Measurements from ENCODE around the gene RHOT2.

Gene RHOT2

DNA sequence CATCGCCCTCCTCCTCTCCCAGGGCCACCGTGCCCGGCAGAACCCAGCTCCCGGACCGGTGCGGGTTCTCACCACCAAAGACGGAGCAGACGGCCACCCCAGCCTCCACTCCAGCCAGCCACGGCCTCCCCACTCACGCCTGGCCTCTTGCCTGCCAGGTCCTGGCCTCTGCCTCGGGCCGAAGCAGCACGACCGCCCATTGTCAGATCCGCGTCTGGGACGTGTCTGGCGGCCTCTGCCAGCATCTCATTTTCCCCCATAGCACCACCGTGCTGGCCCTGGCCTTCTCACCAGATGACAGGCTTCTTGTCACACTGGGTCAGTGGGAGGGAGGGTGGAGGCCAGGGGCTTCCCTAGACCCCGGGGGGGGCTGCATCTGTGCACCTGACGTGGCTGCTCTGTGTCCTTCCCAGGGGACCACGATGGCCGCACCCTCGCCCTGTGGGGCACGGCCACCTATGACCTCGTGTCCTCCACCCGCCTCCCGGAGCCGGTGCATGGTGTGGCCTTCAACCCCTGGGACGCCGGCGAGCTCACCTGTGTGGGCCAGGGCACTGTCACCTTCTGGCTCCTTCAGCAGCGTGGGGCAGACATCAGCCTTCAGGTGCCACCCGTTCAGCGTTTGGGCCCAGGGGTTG, 6.6 kb upstream of the RHOT2 start:
- FAIRE-seq (no peak), DNase-seq (ENCODE audit: insufficient read length, low spot score) (no peak)
- no peak for TF ChIP-seq POLR2A (IDR thresholded peaks at IDR 0.05; ENCODE audit: low read depth, low read length)

DNA sequence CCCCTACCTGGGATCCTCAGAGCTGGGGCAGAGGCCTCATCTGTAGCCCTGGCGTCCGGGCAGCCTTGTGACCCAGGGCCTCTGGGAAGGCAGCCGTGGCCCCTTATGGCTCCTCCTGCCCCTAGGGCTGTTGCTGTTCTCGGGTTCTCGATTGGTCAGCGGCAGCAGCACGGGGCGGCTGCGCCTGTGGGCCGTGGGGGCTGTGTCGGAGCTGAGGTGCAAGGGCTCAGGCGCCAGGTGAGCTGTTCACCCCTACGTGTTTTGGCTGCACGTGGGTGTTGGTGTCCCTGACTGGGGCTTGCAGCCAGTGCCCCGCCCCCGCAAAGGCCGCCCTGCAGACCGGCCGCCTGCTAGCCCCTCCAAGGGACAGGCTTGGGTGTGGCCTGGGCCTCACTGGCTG, 5.8 kb upstream of the RHOT2 start:
- DNase-seq (ENCODE audit: insufficient read length, low spot score) (no peak), FAIRE-seq (no peak)
- no peak for TF ChIP-seq POLR2A (IDR thresholded peaks at IDR 0.05; ENCODE audit: low read depth, low read length)

DNA sequence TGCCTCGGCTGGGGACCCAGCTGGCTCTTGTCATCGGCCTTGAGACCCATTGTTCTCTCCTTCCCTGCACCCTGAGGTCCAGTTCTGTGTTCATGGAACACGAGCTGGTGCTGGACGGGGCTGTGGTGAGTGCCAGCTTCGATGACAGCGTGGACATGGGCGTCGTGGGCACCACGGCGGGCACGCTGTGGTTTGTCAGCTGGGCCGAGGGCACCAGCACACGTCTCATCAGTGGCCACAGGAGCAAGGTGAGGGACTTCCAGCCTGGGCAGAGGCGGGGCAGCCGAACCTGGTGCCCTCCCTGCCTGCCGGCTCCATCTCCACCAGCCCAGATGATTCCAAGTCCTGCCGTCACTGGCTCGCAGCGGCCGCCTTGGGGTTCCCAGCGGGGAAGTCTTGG, 5.3 kb upstream of the RHOT2 start:
- DNase-seq (ENCODE audit: insufficient read length, low spot score) (no peak), FAIRE-seq (no peak)
- no peak for TF ChIP-seq POLR2A (IDR thresholded peaks at IDR 0.05; ENCODE audit: low read depth, low read length)

DNA sequence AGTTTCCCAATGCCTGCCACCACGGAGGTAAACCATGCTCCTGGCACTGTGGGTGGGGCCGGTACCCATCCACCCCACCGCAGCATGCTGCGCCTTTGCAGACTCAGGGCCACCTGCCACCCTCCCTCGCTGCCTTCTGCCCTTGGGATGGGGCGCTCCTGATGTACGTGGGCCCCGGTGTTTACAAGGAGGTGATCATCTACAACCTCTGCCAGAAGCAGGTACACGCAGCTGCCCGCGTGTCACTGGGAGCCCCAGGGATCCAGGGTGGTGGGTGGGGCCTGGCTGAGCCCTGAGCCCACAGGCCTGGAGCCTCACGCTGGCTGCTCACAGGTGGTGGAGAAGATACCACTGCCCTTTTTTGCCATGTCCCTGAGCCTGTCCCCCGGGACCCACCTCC, 1.4 kb upstream of the RHOT2 start:
- no peak for FAIRE-seq
- no peak for TF ChIP-seq POLR2A (IDR thresholded peaks at IDR 0.05; ENCODE audit: low read depth, low read length)
- DNase-seq (ENCODE audit: insufficient read length, low spot score) = no peak

DNA sequence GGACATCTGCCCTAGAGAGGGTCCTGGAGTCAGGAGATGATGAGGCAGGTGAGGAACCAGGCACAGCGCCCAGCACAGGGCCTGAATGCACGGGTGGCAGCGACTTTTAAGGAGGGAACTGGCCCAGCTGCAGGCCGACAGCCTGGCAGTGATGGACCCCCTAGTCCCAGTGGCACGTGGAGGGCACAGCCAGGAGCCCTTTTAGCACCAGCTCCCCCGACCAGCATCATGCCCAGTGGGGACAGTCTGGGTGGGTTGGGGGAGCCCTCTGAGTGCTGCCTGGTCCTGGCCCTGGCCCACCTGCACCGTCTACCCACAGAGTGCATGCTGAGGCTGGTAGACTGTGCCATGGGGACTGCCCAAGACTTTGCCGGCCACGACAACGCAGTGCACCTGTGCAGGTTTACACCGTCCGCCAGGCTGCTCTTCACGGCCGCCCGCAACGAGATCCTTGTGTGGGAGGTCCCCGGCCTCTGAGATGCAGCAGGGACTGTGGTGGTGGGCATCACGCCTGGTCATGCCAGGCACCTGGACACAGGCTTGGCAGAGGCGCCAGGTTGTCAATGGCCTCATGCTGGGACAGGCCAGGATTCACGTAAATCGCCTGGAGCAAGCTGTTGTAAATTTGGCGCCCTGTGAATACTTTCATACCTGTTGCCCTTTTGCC, 686 bp upstream of the RHOT2 start:
- FAIRE-seq (no peak), DNase-seq (ENCODE audit: insufficient read length, low spot score) (no peak)
- no peak for TF ChIP-seq POLR2A (IDR thresholded peaks at IDR 0.05; ENCODE audit: low read depth, low read length)

DNA sequence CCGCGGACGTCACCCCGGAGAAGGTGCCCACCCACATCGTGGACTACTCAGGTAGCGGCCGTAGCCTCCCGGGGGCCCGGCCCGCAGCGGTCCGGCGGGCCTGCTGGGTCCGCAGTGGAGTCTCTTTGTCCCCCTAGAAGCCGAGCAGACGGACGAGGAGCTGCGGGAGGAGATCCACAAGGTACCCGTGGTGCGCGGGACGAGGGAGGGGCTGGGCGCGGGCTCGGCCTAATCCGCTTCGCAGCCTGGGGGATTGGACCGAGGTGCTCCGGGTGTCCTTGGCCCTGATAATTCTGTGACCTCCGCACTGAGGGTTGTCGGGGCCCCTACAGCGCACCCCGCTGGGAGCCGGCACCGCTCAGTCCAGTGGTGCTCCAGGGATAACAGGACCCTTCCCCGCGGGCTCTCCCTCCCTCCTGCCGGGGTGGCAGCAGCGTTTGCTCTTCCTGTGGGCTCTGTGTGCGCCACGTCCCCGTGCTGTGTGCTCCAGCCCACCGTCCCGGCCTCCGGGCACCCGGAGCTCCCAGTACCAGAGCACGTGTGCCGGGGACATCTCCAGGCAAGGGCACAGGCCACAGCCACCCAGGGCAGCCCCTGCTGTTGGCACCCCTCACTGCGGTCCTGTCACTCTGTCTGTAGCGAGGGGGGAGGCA, 713 bp downstream of the RHOT2 start:
- FAIRE-seq (no peak), DNase-seq (ENCODE audit: insufficient read length, low spot score) (no peak)
- TF ChIP-seq POLR2A (IDR thresholded peaks at IDR 0.05; ENCODE audit: low read depth, low read length) = no peak

DNA sequence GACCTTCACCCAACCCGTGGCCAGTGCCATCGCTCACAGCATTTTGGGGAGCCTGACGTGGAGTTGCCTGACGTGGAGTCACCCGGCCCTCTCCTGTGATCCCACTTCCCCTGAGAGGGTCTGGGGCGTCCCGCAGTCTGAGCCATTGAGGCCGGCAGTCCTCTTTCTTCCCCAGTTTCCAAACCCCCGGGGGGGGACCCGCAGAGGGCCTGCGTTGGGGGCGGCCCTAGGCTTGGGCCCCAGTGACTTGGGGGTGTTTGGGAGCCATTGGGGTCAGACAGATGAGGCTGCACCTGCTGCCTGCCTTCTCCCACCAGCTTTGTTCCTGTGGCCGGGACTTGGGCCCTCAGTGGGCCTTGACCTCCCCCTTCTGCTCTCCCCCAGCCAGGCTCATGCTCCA, 1.7 kb downstream of the RHOT2 start:
- FAIRE-seq (no peak), DNase-seq (ENCODE audit: insufficient read length, low spot score) (no peak)
- TF ChIP-seq POLR2A (IDR thresholded peaks at IDR 0.05; ENCODE audit: low read depth, low read length) = no peak

DNA sequence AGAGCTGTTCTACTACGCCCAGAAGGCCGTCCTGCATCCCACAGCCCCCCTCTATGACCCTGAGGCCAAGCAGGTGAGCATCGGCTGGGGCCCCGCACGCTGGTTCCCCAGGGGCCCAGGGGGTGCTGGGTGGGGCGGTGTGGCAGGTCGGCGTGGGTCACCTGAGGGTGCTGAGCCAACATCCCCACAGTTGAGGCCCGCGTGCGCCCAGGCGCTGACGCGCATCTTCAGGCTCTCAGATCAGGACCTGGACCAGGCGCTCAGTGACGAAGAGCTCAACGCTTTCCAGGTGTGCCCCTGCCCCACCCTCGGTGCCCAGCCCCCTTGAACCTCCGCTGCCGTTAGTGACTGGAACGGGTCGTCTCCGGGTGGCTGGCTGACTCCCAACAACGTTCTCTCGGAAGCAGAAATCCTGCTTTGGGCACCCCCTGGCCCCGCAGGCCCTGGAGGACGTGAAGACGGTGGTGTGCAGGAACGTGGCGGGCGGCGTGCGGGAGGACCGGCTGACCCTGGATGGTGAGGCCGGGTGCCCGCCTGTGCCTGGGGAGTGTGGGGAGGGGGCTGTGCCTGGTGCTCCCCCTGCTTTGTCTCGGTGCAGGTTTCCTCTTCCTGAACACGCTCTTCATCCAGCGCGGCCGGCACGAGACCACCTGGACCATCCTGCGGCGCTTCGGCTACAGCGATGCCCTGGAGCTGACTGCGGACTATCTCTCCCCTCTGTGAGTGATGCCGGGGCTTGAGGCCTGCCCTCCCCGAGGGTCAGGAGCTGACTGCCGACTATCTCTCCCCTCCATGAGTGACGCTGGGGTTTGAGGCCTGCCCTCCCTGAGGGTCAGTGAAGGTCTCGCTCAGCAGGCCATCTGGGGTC, 2.8 kb downstream of the RHOT2 start:
- TF ChIP-seq POLR2A (IDR thresholded peaks at IDR 0.05; ENCODE audit: low read depth, low read length) = no peak
- no peak for DNase-seq (ENCODE audit: insufficient read length, low spot score)
- no peak for FAIRE-seq

DNA sequence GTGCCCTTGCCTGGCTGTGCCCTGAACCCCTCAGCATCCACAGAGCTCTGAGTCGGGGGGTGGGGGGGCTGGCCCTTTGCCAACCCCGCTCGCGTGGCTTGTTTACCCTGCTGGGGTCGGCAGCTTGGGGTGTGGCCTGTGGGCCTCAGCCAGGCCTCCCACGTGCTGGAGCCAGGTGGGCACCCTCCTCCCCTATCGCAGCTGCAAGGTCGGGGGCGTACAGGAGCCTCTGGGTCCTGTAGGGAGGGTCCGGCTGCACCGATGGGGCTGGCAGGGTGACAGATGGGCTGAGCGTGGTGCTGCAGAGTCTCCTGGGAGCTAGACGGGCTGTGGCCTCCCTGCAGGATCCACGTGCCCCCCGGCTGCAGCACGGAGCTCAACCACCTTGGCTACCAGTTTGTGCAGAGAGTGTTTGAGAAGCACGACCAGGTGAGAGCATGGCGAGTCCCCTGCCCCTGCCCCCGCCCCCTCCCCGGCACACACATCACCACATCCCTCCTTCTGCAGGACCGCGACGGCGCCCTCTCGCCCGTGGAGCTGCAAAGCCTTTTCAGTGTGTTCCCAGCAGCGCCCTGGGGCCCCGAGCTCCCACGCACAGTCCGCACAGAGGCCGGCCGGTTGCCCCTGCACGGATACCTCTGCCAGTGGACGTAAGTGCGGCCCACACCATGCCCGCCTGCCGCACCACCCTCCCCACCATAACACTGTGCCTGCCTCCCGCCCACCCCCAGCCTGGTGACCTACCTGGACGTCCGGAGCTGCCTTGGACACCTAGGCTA, 3.6 kb downstream of the RHOT2 start:
- DNase-seq (ENCODE audit: insufficient read length, low spot score) (no peak), FAIRE-seq (no peak)
- TF ChIP-seq POLR2A (IDR thresholded peaks at IDR 0.05; ENCODE audit: low read depth, low read length) = no peak

DNA sequence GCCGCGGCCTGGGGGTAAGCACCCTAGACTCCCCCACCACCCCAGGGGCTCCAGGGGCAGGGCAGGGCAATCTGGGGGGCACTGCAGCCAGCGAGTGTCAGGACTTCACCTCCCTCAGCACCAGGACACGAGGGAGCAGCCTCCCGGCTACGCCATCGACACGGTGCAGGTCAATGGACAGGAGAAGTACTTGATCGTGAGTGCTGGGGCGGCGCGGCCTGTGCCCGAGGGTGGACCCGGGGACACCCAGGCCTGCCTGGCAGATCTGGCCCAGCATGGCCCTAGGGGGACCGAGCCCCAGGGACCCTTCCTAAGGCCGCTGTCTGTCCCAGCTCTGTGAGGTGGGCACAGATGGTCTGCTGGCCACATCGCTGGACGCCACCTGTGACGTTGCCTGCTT, 4.4 kb downstream of the RHOT2 start:
- no peak for DNase-seq (ENCODE audit: insufficient read length, low spot score)
- TF ChIP-seq POLR2A (IDR thresholded peaks at IDR 0.05; ENCODE audit: low read depth, low read length) = no peak
- FAIRE-seq = no peak

DNA sequence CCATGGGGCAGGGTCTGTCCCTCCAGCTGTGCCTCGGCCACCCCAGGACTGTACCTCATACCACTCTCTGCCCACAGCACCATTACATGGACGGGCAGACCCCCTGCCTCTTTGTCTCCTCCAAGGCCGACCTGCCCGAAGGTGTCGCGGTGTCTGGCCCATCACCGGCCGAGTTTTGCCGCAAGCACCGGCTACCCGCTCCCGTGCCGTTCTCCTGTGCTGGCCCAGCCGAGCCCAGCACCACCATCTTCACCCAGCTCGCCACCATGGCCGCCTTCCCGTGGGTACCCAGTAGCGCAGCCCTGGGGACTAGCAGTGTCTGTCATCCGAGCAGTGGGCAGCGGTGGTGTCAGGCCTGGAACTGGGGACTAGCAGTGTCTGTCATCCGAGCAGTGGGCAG, 4.9 kb downstream of the RHOT2 start:
- no peak for TF ChIP-seq POLR2A (IDR thresholded peaks at IDR 0.05; ENCODE audit: low read depth, low read length)
- DNase-seq (ENCODE audit: insufficient read length, low spot score) (no peak), FAIRE-seq (no peak)

DNA sequence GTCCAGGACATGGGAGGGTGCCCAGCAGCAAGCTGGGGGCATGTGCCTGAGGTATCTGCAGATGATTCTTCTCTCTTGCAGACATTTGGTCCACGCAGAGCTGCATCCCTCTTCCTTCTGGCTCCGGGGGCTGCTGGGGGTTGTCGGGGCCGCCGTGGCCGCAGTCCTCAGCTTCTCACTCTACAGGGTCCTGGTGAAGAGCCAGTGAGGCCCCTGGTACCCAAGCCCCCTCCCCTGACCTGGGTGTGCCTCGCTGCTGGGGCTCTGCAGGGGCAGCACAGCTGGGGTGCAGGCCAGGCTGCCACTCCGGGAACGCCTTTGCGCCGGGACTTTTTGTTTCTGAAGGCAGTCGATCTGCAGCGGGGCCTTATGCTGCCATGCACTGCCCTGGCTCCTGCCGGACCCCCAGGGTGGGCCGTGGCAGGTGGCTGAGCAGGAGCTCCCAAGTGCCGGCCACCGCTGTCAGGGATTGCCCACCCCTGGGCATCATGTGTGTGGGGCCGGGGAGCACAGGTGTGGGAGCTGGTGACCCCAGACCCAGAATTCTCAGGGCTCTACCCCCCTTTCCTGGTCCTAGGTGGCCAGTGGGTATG, 5.6 kb downstream of the RHOT2 start:
- DNase-seq (ENCODE audit: insufficient read length, low spot score) (no peak), FAIRE-seq (no peak)
- no peak for TF ChIP-seq POLR2A (IDR thresholded peaks at IDR 0.05; ENCODE audit: low read depth, low read length)

DNA sequence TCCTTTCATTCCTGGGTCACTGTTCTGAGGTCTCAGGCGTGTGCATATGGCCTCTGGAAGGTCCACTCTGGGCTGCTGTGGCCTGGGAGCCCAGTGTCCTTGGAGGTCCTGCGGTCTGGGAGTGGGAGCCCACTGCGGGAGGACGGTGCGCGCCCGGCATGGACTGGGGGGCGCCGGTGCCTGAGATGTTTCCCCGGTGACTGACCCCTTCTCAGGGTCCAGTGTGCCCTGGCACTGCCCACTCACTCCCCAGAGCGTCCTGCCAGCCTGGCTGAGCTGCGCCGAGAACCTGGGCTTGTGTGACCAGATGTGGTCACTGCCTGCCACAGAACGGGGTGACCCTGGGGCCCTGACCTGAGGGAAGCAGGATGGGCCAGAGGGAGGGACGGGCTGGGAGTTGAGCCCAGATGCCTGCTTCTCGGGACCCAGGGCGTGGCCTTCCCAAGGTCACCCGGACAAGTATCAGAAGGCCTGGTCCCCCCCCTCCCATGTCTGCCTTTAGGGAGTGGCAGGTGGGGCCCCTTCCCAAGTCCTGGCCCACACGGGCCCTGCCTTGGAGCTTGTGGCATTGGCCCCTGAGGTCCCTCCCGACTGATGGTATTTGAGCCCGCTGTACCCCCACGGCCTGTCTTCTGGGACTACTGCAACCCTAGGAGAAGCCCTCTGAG, 6.4 kb downstream of the RHOT2 start:
- no peak for TF ChIP-seq POLR2A (IDR thresholded peaks at IDR 0.05; ENCODE audit: low read depth, low read length)
- no peak for DNase-seq (ENCODE audit: insufficient read length, low spot score)
- FAIRE-seq = no peak
